AG04449 (cell line): ENCODE data around the gene CFAP99.

Experiments
- CTCF ChIA-PET: fragments of 350-600 bp; formaldehyde crosslinking; extraction: SDS; loops from one replicate; lab custom pipeline; 2021; ENCODE audit warnings: antibody characterized with exemption; lab: Yijun Ruan, JAX
- POLR2A ChIA-PET: fragments of 400-600, 350-600 bp; formaldehyde crosslinking; extraction: SDS; loops from one replicate; lab custom pipeline; 2020; ENCODE audit warnings: antibody characterized with exemption, inconsistent platforms; lab: Yijun Ruan, JAX
- DNase-seq: peaks from one replicate; pipeline ENCODE4 v3.0.0-alpha.2; 2010; ENCODE audit warnings: low read depth, low spot score
- H3K4me3 ChIP-seq: 2 replicates; pipeline ENCODE4 v1.5.1; 2011; ENCODE audit warnings: low read depth, mild to moderate bottlenecking, control low read depth, low read length
- TF ChIP-seq, protein P1 (sequence below): IDR thresholded peaks from one replicate; pipeline ENCODE4 v1.5.1; 2011; ENCODE audit warnings: mild to moderate bottlenecking, moderate library complexity, low read length, control low read depth, inconsistent platforms; ENCODE audit not compliant: insufficient read depth; ENCODE audit errors: missing control alignments

The CFAP99 gene

GRCh38 chr4:2507259-2507658 lies 88.5 kb downstream of the CFAP99 start:
- no peak for DNase-seq
- CTCF ChIA-PET = interaction anchor here (1.2 kb wide), 1 partner anchor 287 kb away, joined by 4 read pairs; no protein-coding TSS in a partner anchor
- no peak overlapping the region for H3K4me3 ChIP-seq
- TF ChIP-seq, protein P1, sequence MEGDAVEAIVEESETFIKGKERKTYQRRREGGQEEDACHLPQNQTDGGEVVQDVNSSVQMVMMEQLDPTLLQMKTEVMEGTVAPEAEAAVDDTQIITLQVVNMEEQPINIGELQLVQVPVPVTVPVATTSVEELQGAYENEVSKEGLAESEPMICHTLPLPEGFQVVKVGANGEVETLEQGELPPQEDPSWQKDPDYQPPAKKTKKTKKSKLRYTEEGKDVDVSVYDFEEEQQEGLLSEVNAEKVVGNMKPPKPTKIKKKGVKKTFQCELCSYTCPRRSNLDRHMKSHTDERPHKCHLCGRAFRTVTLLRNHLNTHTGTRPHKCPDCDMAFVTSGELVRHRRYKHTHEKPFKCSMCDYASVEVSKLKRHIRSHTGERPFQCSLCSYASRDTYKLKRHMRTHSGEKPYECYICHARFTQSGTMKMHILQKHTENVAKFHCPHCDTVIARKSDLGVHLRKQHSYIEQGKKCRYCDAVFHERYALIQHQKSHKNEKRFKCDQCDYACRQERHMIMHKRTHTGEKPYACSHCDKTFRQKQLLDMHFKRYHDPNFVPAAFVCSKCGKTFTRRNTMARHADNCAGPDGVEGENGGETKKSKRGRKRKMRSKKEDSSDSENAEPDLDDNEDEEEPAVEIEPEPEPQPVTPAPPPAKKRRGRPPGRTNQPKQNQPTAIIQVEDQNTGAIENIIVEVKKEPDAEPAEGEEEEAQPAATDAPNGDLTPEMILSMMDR = no peak
- POLR2A ChIA-PET = no interaction called here

- DNase-seq = no peak
- ChIA-PET POLR2A (no interaction called here), CTCF (interaction anchor here (0.8 to 1.2 kb wide), 2 partner anchors 13 to 287 kb away, joined by 3 to 4 read pairs; no protein-coding TSS in a partner anchor)
- TF ChIP-seq, protein P1 = no peak
- no peak overlapping the region for H3K4me3 ChIP-seq
These were observed 89.1 kb downstream of the CFAP99 start for GRCh38 chr4:2507855-2508254.

DNA sequence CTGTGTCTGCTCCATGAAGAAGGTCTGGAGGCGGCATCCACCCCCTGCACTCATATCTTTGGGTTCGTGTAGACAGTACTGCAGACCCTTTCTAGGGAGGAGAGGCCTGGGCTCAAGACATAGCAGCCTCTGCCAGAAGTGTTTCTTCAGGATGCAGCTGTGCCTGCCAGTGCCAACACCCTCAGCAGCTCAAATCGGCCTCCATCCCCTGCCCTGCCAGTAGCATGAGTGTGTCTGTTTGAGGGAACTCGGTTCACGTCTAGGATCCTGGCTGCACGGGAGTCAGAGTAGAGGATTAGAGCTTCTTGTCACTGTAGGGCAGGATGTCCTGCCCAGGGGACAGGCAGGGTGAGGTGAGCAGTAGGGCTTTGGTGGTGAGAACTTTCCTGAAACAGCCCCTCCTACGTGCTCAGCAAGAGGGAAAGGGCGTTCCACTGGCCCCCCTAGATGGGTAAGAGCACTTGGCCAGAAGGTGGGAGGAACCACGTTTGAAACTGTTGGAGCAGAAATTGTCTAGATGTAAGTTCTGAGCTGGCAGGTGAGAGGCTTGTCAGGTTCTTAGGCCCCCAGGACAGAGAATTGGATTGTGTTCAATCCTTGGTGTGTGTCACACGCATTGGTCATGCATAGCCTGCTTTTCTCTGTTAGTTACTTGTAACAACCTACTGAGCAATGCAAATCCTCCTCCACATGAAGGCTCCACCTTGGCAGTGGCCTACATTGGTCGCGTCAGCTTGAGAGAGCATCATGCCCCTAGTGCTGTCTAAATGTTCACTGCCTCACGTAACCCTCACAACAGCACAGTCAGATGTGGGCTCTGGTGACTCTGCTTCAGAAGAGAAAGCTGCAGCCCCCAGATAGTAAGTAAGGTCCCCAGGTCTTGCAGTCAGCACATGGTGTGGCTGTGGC lies 91.8 kb downstream of the CFAP99 start:
- ChIA-PET POLR2A (no interaction called here), CTCF (interaction anchor here (1.7 kb wide), 1 partner anchor 291 kb away, joined by 4 read pairs; no protein-coding TSS in a partner anchor)
- no peak for DNase-seq

GRCh38 chr4:2511645-2512131 lies 92.9 kb downstream of the CFAP99 start:
- no peak for DNase-seq
- POLR2A ChIA-PET = no interaction called here
- CTCF ChIA-PET = no interaction called here
- H3K4me3 ChIP-seq = no peak overlapping the region
- TF ChIP-seq, protein P1 = no peak

More for the DNA sequence above, 91.8 kb downstream of the CFAP99 start:
- TF ChIP-seq, protein P1 = no peak
- H3K4me3 ChIP-seq = no peak overlapping the region
